GM21515 (cell line): Measurements from ENCODE around the gene DOCK3.
"Not testable (repeated sequence)": the region's sequence is repeated elsewhere in the genome, so short reads cannot be mapped to it uniquely, and the experiment has no call there.

Experiments
- ATAC-seq: cut with Tn5 transposase; IDR thresholded peaks from one replicate; pipeline ENCODE4 v1.9.1; 2021; ENCODE audit not compliant: unreplicated experiment

The DOCK3 gene

DNA sequence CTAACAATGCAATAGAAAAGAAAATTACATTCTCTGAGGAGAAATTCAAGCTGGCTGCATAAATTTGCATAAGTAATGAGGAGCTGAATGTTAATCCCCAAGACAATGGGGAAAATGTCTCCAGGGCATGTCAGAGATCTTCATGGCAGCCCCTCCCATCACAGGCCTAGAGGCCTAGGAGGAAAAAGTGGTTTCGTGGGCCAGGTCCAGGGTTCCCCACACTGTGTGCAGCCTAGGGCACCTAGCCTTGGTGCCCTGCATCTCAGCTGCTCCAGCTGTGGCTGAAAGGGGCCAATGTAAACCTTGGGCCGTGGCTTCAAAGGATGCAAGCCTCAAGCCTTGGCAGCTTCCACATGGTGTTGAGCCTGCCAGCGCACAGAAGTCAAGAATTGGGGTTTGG lies 511.7 kb downstream of the DOCK3 start:
- ATAC-seq: not testable (repeated sequence)

DNA sequence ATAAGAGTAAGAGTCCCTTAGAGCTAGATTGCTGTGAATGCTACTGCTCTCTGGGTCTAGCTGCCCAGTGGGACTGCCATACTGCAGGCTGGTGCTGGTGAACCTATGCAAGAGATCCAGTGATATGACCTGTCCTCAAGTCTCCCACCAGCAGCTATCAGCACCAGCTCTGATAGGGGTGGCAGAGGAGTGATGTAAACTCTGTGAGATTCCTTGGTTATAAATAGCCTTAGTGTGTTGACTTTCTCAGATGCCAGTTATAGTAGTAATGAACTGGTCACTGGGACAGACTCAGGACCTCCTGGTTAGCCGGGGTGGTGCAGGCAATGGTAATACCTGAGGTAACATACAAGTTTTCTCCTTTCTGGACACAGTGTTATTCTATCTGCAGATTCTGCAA lies 515.5 kb downstream of the DOCK3 start:
- ATAC-seq: no peak

DNA sequence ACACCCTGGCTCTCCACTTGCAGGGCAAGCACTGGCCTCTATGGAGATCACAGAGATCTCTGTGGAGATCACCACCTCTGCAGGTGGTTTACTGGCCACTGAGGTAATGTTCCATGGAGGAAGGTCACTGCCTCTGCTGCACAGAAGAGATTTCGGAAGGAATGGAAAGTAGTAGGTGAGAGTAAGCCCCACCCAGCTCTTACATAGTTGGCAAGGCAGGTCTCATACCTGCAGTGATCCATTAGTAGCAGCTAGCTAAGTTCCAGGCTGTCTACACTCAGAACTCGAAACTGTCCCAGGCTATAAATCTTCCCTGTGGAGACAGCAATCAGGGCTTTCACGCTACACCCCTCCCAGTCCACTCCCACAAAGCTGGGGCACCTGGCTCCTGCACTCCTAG lies 516.1 kb downstream of the DOCK3 start:
- ATAC-seq: no peak

DNA sequence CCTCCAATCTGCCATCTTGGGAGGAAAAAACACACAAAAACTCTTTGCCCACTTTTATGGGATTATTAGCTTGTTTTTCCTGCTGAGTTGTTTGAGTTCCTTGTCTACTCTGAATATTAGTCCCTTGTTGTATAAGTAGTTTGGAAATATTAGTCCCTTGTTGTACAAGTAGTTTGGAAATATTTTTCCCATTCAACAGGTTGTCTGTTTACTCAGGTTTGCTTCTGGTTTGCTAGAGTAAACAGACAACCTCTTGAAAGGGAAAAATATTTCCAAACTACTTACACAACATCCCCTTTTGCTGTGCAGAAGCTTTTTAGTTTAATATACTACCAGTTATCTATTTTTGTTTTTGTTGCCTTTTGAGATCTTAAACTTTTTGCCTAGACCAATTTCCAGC lies 517.0 kb downstream of the DOCK3 start:
- no peak for ATAC-seq

DNA sequence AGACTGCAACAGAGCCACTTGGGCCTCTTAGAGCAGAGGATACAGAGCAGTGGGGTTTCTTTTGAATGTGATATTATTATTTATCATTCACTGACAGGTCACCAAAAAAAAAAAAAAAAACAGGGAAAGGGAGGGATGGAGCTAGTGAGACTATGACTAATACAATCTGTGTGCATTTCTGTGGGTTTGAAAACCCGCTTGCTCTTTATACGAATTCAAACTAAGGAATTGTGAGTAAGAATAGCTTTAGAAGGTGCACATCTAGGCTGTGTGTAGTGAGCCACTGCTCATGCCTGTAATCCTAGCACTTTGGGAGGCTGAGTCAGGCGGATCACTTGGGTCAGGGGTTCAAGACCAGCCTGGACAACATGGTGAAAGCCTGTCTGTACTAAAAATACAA lies 523.8 kb downstream of the DOCK3 start:
- no peak for ATAC-seq

DNA sequence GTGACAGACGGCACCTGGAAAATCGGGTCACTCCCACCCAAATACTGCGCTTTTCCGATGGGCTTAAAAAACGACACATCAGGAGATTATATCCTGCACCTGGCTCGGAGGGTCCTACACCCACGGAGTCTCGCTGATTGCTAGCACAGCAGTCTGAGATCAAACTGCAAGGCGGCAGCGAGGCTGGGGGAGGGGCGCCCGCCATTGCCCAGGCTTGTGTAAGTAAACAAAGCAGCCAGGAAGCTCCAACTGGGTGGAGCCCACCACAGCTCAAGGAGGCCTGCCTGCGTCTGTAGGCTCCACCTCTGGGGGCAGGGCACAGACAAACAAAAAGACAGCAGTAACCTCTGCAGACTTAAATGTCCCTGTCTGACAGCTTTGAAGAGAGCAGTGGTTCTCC lies 524.6 kb downstream of the DOCK3 start:
- not testable (repeated sequence) for ATAC-seq

DNA sequence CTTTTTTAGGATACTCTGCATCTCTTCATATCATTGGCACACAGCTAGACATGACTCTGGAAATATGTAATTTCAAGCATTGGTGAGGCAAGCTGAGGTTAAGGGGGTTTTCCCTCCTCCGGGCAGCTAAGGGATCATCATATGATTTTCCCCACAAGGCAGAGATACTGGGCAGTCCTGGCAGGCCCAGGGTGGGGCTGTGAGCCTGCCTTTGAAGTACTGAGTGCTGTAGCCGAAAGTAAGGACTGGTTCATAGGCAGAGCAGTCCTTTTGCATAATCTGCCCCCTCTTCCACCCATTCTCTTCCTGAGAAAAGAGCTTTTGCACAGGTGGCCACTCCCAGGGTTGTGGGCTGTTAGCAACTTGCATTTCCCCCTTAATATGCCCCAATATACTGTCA lies 541.6 kb downstream of the DOCK3 start:
- no peak for ATAC-seq

DNA sequence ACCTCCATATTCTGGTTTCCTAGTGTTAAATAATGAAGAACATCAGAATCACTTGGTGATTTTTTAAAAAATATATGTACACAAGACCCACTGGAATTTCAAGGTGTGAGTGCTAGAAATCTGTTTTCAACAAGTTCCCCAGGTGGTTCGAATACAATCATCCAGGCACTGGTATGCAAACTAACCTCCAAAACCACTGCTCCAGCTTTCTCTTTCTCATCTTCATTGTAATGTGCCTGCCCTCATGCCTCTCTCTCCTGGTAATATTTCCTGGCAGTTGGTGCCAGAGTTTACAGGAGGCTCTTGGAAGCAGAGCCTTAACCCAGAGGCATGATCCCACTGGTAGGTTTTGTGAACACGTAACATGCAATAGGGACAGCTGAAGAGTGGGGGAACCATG lies 547.2 kb downstream of the DOCK3 start:
- no peak for ATAC-seq

DNA sequence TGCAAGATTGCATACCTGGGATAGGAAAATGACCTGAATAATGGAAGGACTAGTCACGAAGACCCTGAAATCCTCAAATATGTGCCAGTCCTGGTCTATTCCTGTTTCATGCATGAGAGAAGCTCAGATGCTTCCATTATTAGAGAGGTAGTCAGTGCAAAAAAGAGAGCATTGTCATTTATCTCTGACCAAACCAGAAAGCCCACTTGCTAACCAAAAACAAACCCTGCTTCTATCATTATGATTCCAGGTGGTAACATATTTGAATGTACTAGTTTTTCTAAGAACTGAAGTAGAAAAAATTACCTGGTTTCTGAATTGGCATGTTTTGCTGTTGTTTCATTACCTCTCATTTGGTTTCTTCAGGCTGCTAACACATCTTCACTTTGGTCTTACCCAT lies 549.6 kb downstream of the DOCK3 start:
- ATAC-seq: no peak

DNA sequence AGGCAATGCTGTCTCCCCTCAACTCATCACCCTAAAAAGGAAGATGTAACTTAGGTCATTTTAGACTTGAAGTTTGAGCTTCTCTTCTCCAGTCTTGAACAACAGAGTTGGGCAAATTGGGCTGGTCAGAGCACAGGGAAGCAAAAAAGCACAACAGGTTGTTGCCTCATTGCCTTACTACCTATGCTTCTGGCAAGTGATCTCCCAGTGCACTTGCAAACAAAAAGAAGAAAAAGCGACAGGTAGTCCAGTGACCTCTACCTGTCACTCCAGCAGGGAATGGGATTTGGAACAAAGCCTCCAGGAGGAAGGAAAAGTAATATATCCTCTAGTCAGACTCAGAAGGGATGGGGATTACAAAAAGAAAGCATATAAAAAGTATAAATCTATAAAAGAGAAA lies 550.1 kb downstream of the DOCK3 start:
- no peak for ATAC-seq

DNA sequence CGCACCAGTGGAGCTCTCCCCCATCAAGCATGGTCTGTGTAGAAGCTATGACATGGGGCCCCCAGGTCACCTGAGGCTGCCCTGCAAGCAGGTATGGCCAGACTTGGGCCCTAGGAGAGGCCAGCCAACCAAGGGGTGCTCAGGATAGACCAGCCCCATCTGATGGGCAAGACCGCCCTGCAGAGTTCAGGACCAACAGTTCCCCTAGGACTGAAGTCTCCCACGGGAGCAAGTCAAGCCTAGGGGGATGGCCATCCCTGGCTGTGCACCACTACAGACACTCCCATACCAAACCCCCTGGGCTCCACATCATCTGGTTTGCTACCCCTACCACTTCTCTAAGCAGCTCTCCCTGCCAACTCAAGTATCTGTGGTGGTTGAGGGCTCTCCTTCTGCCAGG lies 568.2 kb downstream of the DOCK3 start:
- ATAC-seq: no peak

DNA sequence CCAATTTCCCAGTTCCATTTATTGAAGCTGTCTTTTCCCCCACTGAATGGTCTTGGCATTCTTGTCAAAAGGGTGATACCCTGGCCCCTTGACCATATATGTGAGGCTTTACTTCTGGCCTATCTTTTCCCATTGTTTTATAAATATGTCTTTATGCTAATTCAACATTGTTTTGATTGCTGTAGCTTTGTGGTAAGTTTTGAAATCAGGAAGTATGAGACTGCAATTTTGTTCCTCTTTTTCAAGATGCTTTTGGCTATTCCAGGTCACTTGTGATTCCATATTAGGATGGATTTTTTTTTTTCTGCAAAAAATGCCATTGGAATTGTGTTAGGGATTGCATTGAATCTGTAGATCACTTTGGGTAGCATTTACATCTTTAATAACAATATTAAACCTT lies 569.2 kb downstream of the DOCK3 start:
- no peak for ATAC-seq

DNA sequence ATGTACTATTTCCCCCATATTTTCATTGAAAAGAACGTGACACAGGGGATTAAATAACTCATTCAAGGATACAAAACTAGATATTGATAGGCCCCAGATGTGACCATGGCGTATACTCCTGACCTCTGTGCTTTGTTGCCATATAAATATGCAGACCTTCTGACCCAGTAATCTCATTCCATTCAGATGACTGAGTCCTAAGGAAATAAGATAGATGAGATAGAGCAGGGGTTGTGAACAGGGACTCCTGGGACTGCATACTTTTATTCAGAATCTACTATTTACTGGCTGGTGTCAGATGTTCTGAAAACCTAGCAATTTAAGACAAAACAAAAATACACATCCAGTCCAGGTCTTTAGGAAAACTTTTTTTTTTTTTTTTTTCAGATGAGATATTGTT lies 571.1 kb downstream of the DOCK3 start:
- no peak for ATAC-seq

DNA sequence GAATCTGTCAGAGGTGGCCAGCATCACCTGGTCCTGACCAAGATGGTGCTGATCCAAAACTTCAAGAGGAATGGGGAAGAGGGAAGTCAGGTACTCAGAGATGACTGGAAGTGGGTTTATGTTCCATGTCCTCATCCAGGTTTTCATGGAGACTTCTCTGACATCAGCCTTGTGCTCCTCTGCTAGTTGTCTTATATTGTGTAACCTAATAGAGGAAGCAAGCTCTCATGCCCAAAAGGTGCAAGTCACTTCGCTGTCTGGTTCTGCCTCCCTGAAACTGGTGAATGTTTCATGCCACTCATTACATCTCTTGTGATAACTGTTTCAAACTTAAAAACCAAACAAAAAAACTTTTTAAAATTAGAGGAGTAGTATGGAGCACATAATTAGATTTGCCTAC lies 583.1 kb downstream of the DOCK3 start:
- no peak for ATAC-seq

DNA sequence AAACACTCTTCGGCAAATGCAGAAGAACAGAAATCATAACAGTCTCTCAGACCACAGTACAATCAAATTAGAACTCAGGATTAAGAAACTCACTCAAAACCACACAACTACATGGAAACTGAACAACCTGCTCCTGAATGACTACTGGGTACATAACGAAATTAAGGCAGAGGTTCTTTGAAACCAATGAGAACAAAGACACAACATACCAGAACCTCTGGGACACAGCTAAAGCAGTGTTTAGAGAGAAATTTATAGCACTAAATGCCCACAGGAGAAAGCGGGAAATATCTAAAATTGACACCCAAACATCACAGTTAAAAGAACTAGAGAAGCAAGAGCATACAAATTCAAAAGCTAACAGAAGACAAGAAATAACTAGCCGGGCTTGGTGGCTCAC lies 589.4 kb downstream of the DOCK3 start:
- ATAC-seq: not testable (repeated sequence)

DNA sequence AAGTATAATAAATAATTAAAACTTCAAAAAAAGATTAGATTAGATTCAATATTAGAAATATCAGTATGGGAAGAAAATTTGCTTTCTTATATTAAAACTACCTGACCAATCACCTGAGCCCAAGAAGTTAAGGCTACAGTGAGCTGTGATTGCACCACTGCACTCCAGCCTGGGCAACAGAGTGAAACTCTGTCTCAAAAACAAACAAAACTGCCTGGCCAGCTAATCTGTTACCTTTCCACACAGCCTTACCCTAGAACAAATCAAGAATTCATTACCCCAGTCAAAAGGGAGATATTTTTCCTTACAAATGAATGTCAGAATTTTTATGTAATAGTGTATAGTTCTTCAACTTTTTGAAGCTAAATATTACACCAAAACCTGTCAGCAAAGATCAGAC lies 593.4 kb downstream of the DOCK3 start:
- ATAC-seq: no peak

DNA sequence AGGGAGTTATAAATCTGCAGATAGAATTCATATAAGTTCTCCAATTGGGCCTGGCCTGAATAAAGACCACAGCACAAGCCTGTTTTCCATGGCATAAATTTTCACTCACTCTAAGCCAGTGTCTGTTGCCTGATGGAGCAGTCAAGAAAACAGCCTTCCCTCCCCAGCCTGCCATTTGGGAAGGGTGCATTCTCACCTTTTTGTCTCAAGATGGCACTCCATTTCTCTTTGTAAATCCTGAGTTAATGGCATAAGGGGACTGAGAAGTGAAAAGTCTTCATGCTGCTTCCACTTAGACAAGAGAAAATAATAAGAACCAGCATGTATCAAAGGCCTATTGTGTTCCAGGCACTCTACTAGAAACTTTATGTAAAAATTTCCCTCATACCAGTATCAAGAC lies 594.7 kb downstream of the DOCK3 start:
- no peak for ATAC-seq

DNA sequence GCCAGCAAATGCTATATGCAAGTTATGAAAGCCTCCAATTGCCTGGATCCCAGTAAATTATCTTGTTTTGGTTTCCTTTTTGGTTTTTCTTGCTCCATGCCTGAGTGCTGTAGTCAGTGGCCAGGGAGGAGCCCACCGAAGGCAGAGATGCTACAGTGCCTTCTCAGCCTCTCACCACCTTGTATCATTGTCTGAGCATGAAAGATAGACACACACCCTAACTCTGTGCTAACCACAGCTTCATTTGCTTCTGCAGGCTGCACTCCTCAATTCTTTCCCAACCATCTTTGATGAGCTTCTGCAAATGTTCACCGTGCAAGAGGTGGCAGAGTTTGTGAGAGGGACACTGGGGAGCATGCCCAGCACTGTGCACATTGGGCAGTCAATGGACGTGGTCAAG lies 595.8 kb downstream of the DOCK3 start:
- ATAC-seq: no peak

DNA sequence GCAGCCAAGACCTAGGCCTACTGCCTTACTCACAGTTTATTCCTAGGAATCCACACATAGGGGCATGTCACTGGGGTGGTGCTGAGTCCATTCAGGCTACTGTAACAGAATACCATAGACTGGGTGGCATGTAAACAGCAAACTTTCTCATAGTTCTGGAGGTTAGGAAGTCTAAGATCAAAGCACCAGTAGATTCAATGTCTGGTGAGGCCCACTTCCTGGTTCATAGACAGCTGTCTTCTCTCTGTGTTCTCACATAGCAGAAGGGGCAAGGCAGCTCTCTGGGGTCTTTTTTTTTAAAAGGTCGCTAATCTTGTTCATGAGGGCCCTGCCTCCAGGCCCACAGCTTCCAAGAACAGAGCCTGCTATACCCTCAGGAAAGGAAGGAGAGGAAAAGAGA lies 596.4 kb downstream of the DOCK3 start:
- no peak for ATAC-seq

DNA sequence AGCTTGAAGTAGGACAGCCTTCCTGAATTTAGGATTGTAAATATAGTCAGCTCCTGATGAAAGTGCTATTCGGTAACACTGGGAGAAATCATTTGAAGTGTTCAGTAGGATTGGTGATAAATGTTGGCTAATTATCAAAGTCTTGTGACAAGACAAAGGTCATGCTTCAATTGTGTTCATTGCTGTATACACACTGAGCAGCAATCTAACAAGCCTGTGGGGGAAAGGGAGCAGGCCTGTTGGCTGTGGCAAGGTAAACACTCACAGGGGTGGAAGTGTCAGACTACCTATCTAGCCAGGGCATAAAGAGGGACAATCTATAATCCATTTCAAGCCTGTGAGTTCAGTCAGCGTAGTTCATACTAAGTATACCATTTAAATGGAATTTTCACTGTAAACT lies 599.3 kb downstream of the DOCK3 start:
- ATAC-seq: no peak

DNA sequence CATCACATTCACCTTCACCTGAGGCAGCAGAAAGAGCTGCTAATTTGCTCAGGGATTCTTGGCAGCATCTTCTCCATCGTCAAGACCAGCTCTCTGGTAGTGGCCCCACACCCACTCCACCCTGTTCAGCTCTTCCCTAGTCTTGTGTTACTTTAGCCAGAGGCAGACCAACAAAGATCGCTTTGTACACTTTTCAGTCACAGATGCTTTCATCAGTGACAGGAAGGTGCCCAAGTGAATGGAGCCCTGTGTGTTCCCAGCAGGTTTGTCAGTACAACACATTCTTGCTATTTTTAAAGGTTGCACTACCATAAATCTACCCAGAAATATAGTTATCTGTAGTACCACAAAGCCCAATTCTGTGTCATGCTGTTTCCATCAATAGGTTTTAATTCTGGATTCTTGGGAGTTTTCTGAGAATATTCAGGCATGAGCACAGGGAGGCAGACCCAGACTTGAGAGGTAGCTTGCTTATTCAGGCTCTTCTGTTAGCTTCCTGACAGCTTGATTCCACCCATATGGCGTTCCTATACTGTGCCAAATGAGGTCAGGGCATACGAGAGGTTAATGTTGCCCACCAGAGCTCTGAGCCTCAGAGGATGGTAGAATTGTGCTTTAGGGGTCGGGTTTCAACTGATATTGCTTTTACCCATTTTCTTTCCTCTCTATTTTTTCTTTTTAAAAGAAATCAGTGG lies 600.5 kb downstream of the DOCK3 start:
- ATAC-seq: no peak

DNA sequence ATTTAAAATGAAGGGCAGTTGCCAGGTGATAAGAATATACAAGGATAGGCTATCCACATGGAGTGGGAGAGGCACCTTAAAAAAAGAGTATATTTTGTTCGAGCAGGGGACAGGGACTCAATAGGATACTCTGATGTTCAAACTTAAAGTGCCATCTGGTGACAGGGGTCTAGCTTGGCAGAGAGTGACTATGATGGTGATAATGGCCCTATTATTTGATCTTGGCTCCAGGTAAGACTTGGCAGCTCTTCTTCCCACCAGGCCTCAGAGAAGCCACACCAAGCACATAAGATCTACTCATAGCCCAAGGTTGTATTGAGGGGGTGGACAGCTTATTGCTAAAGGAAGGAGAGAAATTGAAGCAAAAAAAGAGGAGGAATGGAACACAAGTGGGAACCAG lies 601.3 kb downstream of the DOCK3 start:
- ATAC-seq: no peak

DNA sequence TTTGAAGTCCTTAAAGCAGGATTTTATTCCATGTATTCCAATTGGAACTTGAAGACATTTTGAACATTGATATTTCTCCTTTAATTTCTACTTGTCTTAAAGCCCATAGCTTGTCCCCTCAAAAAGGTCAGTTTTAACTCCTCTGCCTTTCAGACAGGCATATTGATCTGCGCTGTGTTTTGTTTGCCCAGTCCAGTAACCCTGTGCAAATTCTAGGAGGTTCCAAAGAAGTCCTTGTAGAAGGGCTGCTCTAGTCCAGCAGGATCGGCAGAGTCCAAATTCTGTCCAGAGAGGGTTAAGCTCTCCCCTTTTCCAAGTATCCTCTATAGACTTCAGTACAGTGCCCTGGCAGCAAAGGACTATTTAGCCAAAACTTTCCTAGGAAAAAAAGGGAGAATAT lies 604.7 kb downstream of the DOCK3 start:
- no peak for ATAC-seq

DNA sequence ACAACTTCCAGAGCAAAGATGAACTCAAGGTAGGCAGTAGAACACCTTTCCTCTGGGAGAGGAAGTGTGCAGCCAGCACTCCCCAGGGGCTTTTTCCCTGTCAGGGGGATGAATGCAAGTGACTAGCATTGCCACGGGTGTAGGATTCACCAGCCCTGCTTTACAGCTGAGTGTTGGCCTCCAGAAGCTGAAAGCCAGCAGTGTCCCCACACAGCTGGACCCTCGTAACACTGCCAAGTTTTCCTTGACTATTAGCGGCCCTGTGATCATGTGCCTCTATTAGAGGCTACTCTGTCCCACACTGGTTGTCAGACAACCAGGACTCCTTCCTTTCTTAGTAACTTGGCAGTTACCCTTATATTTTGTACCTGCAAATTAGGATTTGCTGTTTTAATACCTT lies 605.4 kb downstream of the DOCK3 start:
- ATAC-seq: no peak
